Endothelial cell (in vitro differentiated cells): ENCODE measurements around the gene DTD1. TPM values are rescaled to one million over a fixed set of nuclear protein-coding genes. Genes with fewer than 3 reads are reported as not detected.

Experiments
- DNase-seq: peaks from one replicate; pipeline ENCODE4 v3.0.0; 2021; ENCODE audit warnings: low spot score
- H3K27ac Mint-ChIP-seq: one replicate; pipeline ENCODE4 v1.8.0; 2021; ENCODE audit warnings: mixed read lengths, inconsistent platforms; ENCODE audit not compliant: unreplicated experiment
- H3K27me3 Mint-ChIP-seq: one replicate; pipeline ENCODE4 v1.8.0; 2021; ENCODE audit warnings: mild to moderate bottlenecking, moderate library complexity, mixed read lengths, inconsistent platforms; ENCODE audit not compliant: unreplicated experiment
- H3K36me3 Mint-ChIP-seq: one replicate; pipeline ENCODE4 v1.8.0; 2021; ENCODE audit warnings: mild to moderate bottlenecking, low read depth, mixed read lengths, inconsistent platforms; ENCODE audit not compliant: unreplicated experiment
- H3K4me1 Mint-ChIP-seq: one replicate; pipeline ENCODE4 v1.8.0; 2021; ENCODE audit warnings: mild to moderate bottlenecking, mixed read lengths, inconsistent platforms; ENCODE audit not compliant: unreplicated experiment
- H3K4me3 Mint-ChIP-seq: one replicate; pipeline ENCODE4 v1.8.0; 2021; ENCODE audit warnings: mild to moderate bottlenecking, mixed read lengths, inconsistent platforms; ENCODE audit not compliant: unreplicated experiment
- H3K9me3 Mint-ChIP-seq: one replicate; pipeline ENCODE4 v1.8.0; 2021; ENCODE audit warnings: mixed read lengths, inconsistent platforms; ENCODE audit not compliant: unreplicated experiment
- CTCF ChIP-seq: fragments of 200-600 bp; sonication (generic); IDR thresholded peaks from one replicate; pipeline ENCODE4 v1.5.0; 2021; ENCODE audit warnings: antibody characterized with exemption; ENCODE audit not compliant: unreplicated experiment
- total RNA-seq: library from RNA; stranded (reverse); fragmentation: NEBNext Ultra II Directional; extraction: Animal tissue kit (Norgen Biotek cat#: 25700); gene quantifications from one replicate; pipeline ENCODE4 v1.2.1, GENCODE V29; 2021; ENCODE audit not compliant: unreplicated experiment

The DTD1 gene
- total RNA-seq, 1 donor from 2014 or later: 31.0 TPM

DNA sequence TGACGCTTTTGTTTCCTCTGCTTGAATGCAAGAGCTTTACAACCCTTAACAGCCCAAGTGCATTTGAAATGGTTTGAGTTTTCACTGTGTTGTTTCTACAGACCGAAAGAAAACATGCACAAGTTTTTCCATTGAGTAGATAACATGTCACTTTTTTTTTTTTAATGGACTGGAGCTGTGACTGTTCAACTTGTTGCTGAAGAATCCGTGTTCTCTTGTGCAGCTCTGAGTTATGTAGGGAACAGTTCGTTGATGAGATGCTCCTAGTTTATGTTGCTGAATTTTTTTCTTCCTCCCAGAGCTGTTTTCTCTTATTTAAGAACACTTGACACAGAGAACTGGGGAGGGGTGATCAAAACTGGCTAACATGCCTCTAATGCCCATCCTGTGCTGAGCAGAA is 89.3 kb downstream of the DTD1 start:
- no peak overlapping the region for H3K27ac Mint-ChIP-seq
- peaks cover 3% of the 10 kb centered on the region for H3K27me3 Mint-ChIP-seq
- no peak for TF ChIP-seq CTCF
- H3K4me3 Mint-ChIP-seq: no peak overlapping the region
- no peaks in the 10 kb centered on the region for H3K9me3 Mint-ChIP-seq
- no peaks in the 10 kb centered on the region for H3K36me3 Mint-ChIP-seq
- DNase-seq: no peak
- peaks cover 8% of the 10 kb centered on the region for H3K4me1 Mint-ChIP-seq

DNA sequence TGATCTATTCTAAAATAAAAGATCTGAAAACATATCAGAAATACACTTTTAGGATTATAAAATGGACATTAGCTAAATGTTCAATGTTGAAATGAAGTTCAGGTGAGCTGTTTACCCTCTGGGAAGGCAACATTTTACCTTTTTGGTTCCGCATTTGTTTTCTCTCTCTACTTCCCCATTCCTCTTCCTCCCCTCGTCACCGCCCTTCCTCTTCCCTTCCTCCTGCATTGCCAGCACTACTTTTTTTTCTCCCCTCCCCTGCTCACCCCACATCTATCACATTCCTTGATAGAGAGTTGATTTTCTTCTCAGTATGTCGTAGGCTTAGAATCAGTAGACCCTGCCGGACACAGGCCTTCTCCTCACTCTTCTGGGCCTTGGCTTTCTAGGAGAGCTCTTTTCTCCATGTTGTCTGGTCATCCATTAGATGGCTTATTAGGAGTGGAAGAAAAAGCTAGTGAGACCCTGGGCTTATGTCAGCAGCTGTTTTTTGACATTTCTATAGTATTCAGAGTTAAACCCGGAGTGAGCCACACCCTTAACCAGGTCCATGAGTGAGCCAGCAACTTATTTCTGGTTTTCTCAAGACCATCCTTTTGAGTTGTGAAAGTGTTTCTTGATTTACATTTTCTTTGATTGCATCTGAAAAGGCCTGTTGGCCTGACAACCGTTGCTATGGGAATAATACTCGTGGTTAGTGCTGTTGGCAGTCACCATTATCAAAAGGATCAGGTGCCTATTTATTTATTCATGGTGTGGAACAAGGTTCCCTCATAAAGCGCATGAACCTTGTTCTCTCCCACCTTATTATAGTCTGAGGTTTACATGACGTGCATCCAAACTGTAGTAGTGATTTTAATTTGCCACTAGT is 90.9 kb downstream of the DTD1 start:
- Mint-ChIP-seq H3K27ac (no peak overlapping the region), H3K36me3 (no peaks in the 10 kb centered on the region), H3K4me3 (no peak overlapping the region), H3K9me3 (no peaks in the 10 kb centered on the region), H3K4me1 (peaks cover 8% of the 10 kb centered on the region), H3K27me3 (peaks cover 3% of the 10 kb centered on the region)
- no peak for DNase-seq
- no peak for TF ChIP-seq CTCF

DNA sequence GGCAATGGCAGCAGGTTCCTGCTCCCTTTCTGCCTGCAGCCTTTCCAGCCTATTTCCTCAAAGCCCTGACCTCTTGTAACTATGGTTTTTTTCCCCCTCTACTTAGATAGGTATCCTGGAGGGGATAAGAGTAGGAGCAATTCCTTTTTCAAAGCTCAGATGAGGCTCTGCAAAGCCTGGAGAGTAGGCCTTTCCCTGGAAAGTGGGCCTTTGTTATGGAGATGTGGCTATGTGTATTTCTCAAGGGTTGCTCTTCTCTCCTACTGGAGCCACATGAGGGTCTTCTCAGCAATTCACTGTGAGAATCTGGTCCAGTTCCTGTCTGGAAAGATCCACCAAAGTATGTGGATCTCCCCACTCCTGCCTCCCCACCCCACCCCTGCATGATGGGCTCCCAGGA is 96.0 kb downstream of the DTD1 start:
- no peaks in the 10 kb centered on the region for H3K36me3 Mint-ChIP-seq
- no peak overlapping the region for H3K27ac Mint-ChIP-seq
- no peaks in the 10 kb centered on the region for H3K9me3 Mint-ChIP-seq
- no peak for DNase-seq
- H3K27me3 Mint-ChIP-seq: peaks cover 7% of the 10 kb centered on the region
- H3K4me1 Mint-ChIP-seq: peaks cover 8% of the 10 kb centered on the region
- no peak for TF ChIP-seq CTCF
- no peak overlapping the region for H3K4me3 Mint-ChIP-seq

GRCh38 chr20:18684775-18685174 is 96.9 kb downstream of the DTD1 start:
- no peak overlapping the region for H3K4me3 Mint-ChIP-seq
- peaks cover 7% of the 10 kb centered on the region for H3K27me3 Mint-ChIP-seq
- no peak overlapping the region for H3K27ac Mint-ChIP-seq
- no peaks in the 10 kb centered on the region for H3K36me3 Mint-ChIP-seq
- H3K9me3 Mint-ChIP-seq: no peaks in the 10 kb centered on the region
- H3K4me1 Mint-ChIP-seq: peaks cover 10% of the 10 kb centered on the region
- no peak for TF ChIP-seq CTCF
- no peak for DNase-seq

DNA sequence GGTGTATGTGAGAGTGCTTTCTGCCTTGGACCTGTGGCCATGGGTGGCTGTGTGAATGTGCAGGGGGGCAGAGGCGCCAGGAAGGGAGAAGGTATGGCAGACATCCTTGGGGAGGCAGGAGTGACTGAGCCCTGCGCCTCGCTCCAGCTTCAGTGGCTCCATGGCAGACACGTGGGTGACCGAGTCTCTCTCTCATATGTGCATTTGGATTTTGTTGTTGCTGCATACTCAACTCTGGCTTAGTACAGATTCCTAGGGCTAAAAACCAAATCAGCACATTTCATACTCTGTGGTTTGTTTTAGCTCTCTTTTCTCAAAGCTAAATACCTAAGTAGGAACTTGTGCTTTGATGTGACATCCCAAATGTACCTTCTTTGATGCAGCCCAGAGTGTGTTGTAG is 97.6 kb downstream of the DTD1 start:
- H3K27ac Mint-ChIP-seq: no peak overlapping the region
- no peak for TF ChIP-seq CTCF
- H3K9me3 Mint-ChIP-seq: no peaks in the 10 kb centered on the region
- H3K36me3 Mint-ChIP-seq: no peaks in the 10 kb centered on the region
- peaks cover 4% of the 10 kb centered on the region for H3K27me3 Mint-ChIP-seq
- peaks cover 10% of the 10 kb centered on the region for H3K4me1 Mint-ChIP-seq
- H3K4me3 Mint-ChIP-seq: no peak overlapping the region
- no peak for DNase-seq
